GM19372 (cell line): ENCODE measurements around the gene RTN4RL1.

Experiments used
- ATAC-seq: cut with Tn5 transposase; IDR thresholded peaks from one replicate; pipeline ENCODE4 v1.9.1; 2021; ENCODE audit warnings: mild to moderate bottlenecking, low read depth, moderate library complexity; ENCODE audit not compliant: unreplicated experiment

The RTN4RL1 gene

DNA sequence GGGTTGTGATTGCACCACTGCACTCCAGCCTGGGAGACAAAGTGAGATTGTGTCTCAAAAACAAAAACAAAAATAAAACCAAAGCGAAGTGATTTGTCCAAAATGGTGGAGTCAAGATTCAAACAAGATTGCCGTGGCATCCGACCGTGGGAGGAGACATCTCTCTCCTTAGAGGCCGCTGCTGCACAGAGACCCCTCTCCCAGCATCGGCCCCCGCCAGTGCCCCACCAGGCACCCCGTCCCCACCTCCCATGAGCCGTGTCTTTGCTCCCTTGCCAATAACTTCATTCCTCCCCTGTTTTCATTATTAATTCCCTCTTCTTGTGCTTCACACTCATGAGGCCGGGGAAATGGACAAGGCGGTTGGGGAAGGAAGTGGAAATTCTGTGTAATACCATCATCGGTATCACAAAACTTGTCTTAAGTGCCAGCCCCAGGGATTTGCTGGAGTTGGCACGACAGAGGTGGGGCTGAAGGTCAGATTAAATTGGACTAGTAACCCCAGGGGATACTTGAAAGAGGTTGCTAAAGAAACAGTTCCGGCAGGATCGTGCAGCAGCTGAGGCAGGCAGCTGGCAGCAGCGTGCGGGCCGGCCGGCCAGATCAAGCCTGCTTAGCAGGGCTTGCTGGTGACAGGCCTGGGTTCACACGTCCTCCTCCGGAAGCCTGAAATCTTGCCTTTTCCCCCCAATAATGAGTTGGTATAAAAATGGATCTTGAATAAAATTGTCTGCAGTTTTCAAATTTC, 66.8 kb downstream of the RTN4RL1 start:
- ATAC-seq = no peak

GRCh38 chr17:1957037-1957436, 68.1 kb downstream of the RTN4RL1 start:
- ATAC-seq = no peak

DNA sequence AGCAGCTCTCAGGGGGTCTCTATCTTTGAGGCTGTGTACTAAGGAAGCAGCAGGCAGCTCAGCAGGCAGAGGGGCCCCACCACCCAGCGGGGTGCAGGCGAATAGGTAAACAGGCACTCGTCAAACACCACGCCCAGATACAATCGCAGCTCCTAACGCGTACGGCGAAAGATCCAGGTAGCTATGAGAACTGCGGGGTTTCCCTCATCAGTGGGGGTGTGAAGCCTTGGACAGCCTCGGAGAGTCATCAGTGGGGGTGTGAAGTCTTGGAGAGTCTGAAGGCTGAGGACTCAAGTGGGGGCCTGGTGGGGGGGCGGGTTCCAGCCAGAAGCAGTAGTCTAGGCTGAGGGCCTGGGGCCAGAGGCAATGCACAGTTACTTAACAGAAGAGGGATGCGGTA, 69.0 kb downstream of the RTN4RL1 start:
- ATAC-seq = no peak

- ATAC-seq = no peak
These were observed 71.3 kb downstream of the RTN4RL1 start for GRCh38 chr17:1953831-1954230.

DNA sequence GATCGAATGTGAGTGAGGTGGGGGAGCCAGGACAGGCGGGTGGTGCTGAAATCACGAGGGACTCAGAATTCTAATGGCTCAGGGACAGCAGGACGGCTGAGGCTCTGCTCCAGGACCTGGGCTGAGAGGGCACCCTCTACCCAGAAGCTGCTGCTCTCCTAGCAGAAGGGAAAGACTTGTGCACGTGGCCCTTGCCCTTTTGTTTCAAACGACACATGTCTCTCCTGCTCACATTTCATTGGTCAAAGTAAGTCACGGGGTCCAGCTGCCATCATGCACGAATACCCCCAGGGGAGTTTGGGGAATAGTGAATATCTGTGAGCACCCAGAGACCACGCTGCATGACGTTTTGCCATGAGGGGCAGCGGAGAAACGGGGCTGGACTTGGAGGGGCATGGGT, 73.2 kb downstream of the RTN4RL1 start:
- no peak for ATAC-seq

- ATAC-seq = no peak
These were observed 75.4 kb downstream of the RTN4RL1 start for GRCh38 chr17:1949754-1950153.

GRCh38 chr17:1948517-1948825, 76.7 kb downstream of the RTN4RL1 start:
- ATAC-seq = no peak

DNA sequence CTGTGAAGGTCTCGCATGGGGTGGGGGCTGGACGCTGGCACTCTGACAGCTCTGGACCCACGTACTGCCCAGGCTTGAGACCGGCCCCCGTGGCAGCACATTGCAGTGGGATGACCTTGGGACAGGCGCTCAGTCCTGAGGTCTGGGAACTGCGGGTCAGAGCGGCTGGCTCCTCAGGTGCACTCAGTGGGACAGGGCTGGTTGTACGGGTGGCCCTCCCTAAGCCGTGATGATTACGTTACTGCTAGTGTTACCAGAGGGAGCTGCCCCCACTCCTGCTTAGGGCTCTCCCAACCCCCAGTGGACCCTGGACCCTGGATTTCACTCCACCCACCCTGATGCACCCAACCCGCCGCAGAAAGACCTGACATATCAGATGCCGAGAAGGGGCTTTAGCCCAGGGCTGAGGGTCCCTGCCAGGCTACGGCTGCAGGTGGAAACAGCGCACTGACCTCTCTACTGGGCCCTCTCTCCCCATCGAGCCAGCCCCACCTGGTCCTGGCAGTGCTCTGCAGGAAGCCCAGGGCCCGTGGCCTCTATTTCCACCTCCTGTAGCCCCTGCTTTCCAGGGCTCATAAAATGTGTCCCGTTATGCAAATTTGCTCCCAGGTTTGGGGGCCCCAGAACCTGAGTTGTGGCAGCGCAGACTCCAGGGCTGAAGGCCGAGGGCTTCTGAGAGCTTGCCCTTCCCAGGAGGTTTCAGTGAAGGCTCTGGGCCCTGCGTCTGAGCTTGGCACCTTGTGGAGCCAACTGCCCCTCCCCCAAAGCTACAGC, 77.2 kb downstream of the RTN4RL1 start:
- no peak for ATAC-seq

DNA sequence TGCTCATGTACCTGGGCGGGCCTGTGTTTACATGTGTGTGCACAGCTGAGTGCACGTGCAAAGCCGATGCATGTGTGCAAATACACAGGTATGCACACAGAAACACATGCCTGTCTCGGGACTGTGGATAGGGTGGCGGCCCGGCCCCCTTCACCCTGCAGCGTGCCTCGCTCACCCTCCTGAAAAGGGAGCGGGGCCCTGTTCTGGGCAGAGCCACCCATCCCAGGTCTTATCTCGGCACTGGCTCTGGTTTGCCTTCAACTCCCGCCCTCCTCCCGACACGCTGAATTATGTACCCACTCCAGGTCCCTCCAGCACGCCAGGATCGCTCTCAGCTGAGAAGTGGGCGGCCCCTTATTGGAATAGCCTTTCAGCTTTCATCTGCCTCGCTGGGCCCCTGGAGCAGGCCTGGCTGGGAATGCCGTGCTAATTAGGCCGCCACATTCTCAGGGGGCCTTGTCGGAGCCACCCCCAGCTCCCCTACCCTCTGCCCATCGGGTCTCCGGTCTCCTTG, 77.8 kb downstream of the RTN4RL1 start:
- no peak for ATAC-seq

GRCh38 chr17:1946021-1946932, 78.9 kb downstream of the RTN4RL1 start:
- ATAC-seq = no peak

DNA sequence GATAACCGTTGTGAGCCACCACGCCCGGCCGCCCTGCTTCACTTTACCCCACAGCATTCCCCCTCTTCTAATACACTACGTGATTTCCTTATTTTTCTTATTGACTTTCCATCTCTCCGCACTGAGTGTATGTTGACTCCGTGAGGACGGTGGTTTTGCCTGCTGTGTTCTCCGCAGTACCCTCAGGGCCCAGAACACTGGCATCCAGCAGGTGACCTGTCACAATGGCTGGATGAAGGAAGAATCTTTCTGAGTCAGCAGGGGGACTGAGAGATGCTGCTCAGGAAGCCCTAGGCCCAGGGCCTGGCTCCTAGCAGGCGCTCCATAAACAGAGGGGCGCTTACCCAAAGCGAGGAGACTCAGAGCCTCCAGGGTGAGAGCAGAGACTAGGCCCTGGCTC, 79.5 kb downstream of the RTN4RL1 start:
- no peak for ATAC-seq

- ATAC-seq = no peak
These were observed 81.7 kb downstream of the RTN4RL1 start for GRCh38 chr17:1943436-1943831.

DNA sequence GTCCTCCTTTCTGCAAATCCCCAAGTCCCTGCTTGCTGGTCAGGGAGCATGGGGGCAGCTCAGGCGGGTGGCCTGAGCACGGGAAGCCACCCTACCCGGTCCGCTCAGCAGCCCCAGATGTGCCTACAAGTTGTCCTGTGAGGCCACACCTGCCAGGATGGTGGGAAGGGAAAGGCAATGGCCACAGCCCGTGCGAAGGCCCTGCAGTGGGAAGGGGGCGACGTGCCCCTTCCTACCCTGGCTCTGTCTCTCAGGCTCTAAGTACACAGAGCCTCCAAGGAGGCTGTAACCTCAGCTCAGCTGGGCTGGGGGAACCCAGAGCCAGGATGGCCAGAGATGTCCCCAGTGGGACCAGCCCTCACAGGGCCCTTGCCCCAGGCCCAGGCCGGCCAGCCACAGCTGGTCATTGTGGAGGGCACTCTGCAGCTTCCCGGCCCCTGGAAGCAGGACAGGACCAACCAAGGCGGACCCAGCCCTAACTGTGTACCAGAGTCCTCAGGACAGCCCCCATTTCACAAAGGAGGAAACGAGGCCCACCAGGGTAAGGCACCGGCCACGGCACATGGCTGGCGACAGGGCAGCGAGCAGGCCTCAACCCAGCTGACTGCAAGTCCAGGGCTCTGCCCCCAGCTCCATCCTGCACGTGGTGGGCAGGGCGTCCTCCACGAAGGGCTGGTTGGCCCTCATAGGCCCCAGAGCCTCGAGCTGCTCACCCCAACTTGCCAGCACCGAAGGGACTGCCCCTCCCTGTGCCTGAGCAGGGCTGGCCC, 82.3 kb downstream of the RTN4RL1 start:
- ATAC-seq = no peak

DNA sequence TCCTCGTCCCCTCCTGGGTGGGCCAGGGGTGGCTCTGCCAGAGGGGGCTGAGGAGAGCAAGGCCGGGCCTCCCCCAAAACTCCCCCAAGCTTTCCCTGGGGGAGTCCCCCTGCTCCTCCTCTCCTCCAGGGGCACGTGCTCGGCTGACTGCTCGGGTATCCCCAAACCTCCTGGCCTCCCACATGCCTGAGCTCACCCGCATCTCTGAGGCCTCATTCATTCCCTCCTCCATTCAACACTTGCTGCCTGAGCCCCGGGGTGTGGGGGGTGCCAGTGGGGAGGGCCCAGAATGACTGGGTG, 83.1 kb downstream of the RTN4RL1 start:
- no peak for ATAC-seq

- no peak for ATAC-seq
These were observed 83.7 kb downstream of the RTN4RL1 start for GRCh38 chr17:1941272-1942065.

DNA sequence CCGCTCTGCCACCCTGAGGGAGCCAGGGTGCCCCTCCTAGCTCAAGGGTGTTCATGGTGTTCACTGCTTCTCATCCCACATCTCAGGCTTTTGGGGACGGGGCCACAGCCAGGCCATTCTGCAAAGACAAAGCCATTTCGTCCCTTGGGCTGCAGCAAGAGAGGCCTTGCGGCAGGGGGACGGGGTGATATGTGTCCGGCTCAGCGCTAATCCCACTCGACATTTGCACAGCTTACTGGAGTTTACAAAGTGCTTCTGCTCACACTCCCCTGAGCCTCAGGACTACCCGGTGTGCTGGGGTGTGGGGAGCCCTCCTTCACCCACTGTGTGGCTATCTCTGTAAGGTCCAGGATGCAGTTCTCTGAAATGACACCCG, 84.3 kb downstream of the RTN4RL1 start:
- ATAC-seq = no peak

DNA sequence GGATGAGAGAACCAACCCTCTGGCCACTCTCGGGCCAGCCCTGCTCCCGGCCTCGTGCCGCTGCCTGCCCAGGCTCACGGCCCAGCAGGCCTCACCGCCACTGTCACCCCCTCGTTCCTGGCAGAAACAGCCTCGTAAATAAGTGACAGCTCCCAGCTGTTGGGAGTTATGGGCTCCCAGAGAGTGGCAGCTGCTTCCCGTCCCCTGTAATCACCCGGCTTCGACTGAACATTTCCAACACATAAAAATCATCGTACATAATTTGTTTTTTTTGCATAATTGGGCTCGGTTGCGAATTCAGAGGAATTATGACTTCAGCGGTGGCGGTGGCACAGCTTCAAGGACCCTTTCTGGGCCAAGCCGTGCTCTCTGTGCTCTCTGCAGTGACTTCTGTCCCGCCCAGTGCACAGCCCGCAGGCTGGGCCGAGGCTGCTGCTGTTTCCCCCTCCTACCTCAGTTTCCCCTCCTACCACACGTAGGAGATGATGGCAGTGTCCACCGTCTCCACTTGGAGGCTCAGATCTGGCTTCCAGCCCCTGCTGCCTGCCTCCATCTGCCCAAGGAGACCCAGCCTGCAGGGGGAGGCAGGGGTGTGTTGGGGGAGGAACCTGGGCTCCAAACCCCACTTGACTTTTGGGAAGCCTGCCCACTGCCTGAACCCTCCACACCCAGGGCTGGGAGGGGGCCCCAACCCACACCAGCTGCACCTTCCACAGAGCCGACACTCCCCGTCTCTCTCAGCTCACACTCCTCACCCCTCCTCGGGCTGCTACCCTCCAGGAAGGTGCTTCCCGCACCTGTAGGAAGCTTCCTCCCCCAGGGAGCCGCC, 84.9 kb downstream of the RTN4RL1 start:
- ATAC-seq = no peak

DNA sequence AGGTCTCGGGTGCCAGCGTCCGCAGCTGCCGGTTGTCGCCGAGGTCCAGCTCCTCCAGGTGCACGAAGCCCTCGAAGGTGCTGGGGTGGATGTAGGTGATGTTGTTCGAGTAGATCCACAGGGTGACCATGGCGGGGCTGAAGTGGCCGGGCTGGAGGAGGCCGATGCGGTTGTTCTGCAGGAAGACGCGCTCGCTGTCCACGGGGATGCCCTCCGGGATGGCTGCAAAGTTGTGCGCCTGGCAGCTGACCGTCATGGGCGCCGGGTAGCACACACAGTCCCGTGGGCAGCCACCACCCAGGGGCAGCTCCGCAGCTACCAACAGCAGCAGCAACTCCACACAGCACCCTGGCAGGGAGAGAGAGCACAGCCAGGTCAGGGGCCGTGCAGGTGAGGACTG, 87.7 kb downstream of the RTN4RL1 start:
- no peak for ATAC-seq

DNA sequence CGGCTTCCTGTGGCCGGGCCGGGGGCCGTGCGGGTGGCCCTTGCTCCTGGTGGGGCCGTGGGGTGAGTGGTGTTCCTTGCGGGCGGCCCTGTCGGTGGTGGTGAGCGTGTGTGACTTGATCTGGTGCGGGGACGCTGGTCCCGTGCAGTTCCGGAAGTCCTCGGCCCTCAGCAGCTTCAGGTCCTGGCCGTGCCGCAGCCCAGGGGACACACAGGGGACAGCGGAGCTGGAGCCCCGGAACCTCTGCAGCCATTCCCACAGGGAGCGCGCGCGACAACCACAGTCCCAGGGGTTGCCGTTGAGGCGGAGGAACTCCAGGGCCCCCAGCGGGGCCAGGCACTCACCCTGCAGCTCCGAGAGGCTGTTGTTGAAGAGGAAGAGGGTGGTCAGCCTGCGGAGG, 88.4 kb downstream of the RTN4RL1 start:
- ATAC-seq = no peak
